Stimulated activated CD4-positive, alpha-beta T cell treated with anti-CD3 and anti-CD28 coated beads, Interleukin-1b, Interleukin-23, amount 100 ng/mL, for 1 hour (primary cell): ENCODE results near the gene MTFR1L.
"Not testable (repeated sequence)": the region's sequence is repeated elsewhere in the genome, so short reads cannot be mapped to it uniquely, and the experiment has no call there.

Experiments
- DNase-seq, 2 donors: peaks; one replicate each; pipeline ENCODE4 v3.0.0-alpha.2; 2020; ENCODE audit warnings: low read depth in 2 of 2

The MTFR1L gene

DNA sequence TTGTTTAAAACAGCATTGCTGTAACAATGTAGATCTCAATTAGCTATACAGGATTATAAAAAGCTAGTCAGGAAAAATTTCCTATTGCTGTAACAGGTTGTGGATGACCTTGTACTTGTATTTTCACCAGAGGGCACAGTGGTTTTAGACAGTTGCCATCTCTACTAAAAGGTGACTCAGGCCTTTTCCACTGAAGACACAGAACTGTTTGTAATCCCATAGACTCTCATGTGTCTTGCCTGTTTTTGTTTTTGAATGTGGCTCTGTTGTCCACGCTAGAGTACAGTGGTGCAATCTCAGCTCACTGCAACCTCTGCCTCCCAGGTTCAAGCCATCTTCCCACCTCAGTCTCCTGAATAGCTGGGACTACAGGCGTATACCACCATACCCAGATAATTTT is 5.9 kb downstream of the MTFR1L start:
- no peak for DNase-seq

DNA sequence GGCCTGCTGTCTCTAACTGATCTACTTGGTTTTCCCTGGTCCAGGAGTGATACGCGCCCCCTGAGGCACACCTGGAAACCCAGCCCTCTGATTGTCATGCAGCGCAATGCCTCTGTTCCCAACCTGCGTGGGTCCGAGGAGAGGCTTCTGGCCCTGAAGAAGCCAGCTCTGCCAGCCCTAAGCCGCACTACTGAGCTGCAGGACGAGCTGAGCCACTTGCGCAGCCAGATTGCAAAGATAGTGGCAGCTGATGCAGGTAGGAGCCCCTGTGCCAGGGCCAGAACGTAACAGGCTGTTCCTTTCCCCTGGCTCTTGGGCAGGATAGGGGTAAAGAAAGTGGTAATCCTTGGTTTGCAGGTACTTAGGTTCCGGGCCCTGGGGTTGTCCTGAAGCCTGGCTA is 6.8 kb downstream of the MTFR1L start:
- DNase-seq: no peak

DNA sequence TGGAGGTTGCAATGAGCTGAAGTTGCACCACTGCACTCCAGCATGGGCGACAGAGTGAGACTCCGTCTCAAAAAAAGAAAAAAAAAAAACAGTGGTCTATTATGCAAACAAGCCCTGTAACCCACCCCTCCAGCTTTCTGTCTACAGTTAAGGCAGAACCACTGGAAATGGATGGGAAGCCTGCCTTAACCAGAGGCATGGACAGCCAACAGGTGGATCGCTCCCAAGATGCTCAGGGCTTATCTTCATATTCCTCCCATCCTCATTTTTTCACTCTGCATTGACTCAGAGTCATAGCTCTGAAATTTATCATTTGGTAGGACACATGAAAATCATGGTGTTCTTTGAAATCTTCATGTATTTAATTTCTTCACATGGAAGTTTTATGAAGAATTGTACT is 8.7 kb downstream of the MTFR1L start:
- DNase-seq: no peak

DNA sequence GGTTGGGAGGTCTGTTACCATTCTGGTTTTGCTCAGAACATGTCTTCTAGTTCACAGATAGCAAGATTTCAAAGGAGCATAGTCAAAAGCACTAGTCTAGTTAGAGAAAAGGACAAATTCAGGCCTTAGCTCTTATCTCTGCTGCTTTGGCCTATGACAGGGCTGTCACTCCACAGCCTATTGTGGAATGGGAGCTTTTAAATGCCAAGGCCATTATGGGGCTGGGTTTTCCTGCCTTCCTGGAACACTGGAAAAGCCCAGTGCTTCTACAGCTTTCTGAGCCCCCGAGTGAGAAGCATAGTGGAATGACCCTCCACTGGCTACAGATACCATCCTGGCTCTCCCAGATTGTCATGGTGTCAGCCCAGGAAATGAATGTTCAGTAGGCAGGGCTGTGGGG is 9.3 kb downstream of the MTFR1L start:
- no peak for DNase-seq

DNA sequence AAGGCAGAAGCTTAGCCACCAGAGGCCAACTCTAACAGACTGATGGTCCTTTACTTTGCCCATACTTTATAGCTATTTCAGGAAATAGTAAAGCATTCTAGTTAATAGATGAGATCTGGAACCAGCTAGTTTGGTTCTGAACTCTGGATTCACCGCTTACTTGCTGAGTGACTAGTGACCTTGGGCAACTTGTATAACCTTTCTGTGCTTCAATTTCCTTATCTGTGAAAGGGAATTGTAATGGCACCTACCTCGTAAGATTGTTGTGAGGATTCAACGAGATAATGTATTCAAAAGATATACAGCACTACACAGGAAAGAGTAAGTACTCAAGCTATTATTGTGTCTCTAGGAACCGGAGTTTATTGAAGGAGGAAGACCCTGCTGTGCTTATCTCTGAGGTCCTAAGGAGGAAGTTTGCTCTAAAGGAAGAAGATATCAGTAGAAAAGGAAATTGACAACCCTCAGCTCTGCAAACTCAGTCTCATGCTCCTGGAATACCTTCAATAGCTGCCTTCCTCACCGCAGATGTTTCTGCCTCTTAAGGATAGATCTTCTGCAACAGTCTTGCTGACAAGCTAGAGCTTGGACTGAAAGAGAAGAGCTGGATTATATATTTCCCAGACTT is 11.9 kb downstream of the MTFR1L start:
- DNase-seq: no peak

DNA sequence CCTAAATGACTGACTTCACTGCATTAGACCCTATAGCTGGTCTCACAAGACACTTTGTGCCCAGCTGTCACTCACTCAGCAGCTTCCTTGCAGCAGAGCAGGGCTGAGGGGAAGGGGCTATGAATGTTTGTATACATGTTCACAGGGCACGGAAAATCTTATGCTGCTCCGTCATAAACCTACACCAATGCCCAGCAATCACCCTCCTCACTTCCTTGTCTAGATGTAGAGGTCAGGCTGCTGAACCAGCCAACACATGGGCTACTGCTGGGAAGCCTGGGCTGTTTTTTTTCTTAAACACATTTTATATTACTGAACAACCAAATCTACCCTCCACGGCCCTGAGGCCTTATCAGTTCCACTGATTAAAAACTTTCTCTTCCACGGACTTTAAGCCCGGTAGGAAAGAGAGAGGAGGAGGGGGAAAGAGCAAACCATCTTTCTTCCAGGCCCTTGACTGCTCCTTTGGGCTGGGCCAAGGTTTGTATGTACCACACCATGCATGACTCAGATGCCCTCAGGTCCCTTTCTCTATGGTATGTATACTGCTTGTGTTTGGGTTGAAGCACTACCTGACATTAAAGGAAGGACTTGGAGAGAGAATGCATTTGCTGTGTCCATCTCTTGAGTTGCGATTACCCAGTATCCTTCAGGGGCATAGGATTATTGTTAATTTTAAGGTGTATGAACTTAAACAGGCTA is 12.7 kb downstream of the MTFR1L start:
- no peak for DNase-seq

DNA sequence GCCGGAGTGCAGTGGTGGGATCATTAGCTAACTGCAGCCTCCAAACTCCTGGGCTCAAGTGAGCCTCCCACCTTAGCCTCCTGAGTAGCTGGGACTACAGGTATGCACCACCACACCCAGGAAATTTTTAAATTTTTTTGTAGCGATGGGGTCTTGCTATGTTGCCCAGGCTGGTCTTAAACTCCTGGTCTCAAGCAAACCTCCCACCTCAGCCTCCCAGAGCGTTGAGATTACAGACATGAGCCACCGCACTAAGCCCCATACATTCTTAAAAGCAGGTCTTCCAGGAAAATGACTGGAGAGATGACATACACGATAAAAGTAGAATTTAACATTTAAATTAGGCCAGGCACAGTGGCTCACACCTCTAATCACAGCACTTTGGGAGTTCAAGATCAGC is 13.4 kb downstream of the MTFR1L start:
- DNase-seq: no peak

DNA sequence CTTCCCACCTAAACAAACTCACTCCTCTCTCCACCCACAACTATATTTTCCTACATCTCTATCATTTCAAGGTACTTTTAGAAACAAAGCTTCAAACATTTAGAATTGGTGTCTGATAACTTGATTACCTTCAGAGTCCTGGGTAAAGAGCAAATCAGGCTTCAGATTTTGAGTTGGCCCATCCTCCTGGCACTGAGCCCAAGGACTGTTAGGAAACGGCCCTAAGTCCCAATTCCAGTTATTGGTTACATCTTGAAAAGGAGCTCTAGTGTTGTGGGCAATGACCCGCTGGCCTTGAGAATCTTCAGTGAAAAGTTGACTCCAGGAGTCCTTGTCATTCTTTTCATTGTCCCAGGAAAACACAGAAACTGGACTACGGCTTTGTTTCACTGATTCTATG is 15.1 kb downstream of the MTFR1L start:
- DNase-seq: no peak

DNA sequence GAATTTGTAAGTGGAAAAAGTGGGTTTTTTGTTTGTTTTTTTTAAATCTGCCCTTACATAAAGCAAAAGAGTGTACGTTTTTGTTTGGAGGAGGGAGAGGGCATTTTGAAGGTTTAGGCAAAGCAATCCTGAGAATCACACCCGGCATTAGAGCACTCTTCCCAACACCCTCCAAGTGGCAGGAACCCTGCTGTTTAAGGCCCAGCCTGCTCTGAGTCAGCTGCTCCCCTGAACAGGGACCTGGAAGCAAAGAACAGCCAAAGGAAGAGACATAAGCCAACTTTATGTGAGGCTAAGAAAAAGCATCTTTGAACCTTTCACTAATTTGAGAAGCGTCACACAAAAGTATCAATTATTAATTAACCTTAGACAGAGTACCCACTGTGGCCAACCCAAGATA is 16.9 kb downstream of the MTFR1L start:
- DNase-seq: no peak

DNA sequence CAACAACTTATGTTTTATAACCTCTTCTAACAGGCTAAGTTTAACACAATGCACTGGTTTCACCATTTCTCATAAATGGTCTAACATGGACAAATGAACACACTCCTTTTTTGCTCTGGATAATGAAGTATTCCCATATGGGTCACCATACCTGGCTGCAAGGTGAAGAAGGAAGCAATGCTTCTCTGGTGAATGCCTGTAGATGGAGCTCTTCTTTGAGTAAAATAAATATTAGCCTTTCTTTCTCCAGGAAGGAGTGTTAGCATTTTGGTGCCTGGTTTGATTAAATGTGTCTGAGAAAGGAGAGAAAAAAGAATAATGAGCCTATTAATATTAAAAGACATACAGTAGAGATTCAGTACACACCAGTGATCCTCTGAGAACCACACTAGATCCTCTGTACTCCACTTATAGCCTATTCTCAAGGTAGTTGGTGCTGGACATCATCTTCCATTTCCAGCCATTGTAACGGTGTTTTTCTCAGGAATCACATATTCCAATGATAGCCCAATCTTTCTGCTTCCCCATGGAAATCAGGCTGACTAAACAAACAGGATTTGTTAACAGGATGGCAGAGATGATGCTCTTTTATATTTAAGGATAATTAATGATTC is 17.6 kb downstream of the MTFR1L start:
- no peak for DNase-seq

DNA sequence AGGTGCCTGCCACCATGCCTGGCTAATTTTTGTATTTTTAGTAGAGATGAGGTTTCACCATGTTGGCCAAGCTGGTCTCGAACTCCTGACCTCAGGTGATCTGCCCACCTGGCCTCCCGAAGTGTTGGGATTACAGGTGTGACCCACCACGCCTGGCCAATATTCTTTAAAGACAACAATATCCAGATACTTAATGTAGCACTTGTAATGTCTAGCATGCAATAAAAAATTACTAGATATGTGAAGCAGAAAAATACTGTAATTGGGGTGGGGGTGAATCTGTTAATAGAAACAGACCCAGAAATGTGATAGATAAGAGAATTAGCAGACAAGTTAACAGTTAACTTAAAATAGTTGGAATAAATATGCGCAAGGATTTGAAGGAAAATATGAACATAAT is 20.1 kb downstream of the MTFR1L start:
- DNase-seq: not testable (repeated sequence)

DNA sequence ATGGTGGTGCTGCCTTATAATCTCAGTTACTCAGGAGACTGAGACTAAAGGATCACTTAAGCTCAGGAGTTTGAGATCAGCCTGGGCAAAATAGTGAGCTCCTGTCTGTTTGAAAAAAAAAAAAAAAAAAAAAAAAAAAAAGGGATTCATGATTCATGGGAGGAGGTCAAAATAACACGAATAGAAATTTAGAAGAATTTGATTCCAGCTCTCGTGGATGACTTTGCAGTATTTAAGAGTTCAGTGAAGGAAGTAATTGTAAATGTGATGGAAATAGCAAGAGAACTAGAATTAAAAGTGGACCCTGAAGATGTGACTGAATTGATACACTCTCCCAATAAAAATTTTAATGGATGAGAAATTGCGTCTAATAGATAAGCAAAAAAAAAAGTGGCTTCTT is 23.7 kb downstream of the MTFR1L start:
- DNase-seq: no peak

DNA sequence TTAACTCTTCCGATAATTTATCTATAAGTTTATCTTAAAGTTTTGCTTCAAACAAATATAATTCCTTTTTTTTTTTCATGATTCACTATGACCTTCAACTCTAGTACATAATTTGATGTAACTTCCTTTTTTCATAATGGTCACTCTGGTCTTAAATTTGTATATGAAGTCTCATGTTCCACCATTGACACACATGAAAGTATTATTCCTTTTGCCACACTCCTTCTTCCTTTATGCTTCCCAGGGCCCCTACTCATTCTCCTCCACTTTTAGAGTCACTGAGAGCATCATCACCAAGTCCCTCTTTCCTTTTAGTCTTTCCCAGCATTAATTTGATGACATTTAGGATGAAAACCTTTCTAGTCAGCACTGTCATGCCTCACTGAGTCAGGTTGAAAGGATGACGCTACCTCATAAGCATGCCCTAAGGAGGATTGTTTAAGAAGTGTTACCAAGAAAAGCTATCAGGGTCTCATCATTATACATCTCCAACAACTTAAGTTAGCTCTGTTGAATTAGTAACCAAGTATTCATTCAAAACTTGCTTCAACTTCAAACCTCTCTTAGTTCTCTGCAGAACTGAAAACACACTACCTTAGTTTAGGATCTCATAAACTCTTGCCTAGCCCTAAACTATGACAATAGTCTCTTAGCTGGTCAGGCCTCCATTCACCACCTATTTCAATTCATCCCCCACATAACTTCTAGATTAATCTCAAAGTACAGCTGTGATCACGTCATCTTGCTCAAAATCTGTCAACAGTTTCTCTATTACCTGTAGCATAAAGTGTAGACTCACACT is 25.0 kb downstream of the MTFR1L start:
- DNase-seq: no peak

DNA sequence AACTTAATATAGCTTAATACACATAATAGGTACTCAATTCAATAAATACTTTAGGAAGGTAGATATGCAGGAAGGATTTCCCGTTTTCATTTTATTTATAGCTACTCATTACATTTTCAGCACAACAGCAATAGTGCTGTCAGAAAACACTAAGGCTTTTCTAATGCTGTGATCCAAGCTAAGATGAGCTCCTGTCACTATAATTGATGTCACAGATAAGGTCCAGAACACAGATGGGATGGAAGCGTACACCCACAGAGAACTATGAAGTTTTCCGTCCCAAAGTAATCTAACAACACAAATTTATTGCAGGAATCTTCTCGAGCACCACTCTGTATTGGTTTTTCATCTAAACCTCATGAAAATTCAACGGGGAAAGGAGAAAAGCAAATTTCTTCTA is 25.9 kb downstream of the MTFR1L start:
- DNase-seq: no peak

DNA sequence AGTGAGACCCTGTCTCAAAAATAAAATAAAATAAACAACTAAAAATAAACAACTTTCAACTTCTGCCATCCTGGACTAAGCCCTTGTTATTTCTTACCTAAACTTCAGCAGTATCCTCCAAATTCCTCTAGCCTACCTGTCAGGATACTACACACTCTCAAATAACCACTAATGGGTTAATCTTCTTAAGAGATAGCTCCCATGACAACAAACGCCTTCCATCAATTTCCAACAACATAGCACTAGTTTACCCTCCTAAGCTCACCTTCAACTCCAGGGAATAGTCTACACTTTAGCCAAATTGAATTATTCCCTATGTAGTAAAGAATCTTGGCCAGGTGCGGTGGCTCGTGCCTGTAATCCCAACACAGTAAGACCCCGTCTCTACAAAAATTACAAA is 28.2 kb downstream of the MTFR1L start:
- no peak for DNase-seq

DNA sequence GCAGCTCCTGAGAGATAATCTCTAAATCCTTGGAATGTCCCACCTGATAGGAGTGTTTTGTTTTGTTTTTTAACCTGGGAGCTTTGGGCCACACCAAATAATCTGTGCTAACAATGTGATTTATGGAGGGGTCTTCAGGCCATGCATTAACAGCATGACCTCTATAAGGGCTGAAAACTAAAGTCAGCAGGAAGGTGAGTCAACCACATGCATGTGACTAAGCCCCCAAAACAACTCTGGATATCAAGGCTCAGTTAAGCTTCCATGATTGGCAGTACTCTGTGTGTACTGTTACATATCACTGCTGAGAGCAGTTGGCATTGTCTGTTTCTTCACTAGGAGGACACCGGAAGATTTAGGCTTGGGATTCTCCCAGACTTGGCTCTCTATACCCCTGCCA is 28.8 kb downstream of the MTFR1L start:
- DNase-seq: no peak

DNA sequence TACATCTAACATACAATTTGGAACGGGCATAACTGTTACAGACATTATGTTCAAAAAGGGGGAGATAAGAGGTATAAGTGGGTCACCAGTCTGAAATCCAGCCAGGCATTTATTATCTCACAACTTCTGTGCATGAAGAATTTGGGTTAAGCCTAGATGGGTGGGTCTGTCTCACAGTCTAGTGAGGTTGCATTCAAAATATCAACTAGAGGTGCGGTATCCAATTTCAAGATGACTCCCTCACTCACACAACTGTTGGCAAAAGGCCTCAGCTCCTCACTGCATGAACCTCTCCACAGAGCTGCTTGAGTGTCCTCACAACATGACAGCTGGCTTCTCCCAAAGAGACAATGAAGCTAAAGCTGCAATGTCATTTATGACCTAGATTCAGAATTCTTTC is 34.8 kb downstream of the MTFR1L start:
- DNase-seq: no peak

DNA sequence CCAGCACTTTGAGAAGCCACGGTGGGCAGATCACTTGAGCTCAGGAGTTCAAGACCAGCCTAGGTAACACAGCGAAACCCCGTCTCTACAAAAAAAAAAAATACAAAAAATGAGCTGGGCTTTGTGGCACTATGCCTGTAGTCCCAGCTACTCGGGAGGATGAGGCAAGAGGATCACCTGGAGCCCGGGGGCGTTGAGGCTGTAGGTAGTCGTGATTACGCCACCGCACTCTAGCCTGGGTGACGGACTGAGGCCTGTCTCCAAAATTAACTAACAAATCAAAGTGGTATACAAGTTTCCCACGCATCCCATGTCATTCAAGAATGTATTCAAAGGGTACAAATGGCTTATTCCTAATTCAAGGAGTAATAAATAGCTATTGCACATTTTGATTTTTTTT is 37.1 kb downstream of the MTFR1L start:
- no peak for DNase-seq

DNA sequence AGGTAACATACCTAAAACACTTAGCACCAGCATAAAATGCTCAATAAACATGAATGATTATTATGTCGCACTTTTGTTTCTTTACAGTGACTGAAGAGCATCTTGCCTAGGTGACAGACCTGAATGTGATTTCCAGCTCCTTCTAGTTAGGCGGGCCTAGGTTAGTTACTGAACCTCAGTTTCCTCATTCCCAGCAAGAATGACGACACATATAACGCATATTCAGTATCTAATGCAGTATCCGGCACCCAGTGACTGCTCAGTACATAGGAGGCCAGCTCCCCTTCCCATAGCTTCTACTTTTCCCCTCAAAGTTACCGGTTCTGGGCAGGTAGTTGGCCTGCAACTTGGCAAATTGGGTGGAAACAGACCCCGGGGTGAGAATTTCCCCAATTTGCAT is 38.7 kb downstream of the MTFR1L start:
- no peak for DNase-seq

DNA sequence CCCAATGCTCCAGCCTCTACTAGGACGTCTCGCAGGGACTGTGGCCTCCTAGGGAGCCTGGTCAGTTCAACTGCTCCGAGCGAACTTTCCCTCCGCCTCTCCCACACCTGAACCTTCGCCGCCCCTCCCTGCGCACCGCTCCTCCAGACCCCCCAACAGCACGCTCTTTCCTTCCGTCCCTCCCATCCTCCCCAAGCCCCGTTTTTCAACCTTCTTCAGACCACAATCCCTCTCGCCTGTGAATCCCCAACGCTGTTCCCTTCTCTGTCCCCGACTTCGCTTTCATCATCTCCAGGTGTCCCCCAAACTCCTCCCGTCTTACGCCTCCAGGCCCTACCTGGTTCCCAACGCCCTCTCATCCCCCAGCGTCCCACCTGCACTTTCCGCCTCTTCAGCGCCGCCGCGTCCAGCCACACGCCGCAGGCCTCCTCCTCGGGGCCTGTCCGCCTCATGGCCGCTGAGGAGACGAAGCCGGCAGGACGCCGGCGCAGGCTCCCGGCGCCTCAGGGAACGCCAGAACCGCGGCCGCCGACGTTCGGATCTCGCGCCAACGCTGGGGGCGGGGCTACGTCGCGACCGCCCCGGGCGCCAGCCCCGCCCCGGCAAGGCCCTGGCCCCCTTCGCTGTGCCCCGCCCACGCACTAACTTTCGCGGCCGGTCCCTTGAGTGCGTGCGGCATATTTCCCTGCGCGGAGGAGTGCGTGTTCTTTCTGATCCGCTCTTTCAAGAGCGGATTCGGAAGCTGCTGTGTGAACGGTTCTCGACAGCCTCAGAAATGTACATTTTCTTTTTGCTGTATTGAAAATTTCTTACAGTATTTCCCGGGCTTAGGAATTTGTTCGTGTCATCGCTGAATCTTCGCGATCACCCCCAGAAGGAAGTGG is 39.4 kb downstream of the MTFR1L start, which contains the start of gene AUNIP:
Gene AUNIP (minus strand): TSS at position 552 of the 884 bp plus-strand sequence. CDS start 100 bp downstream, at position 452.
- DNase-seq: peak; percentile 76 to 88
